HG02610 (cell line): ENCODE results near the gene FGGY.
A peak's percentile ranks its signal among the peaks of the same experiment; 100 is the strongest.

Source experiments
- ATAC-seq: cut with Tn5 transposase; IDR thresholded peaks from one replicate; pipeline ENCODE4 v1.9.1; 2021; ENCODE audit warnings: mild to moderate bottlenecking, moderate library complexity; ENCODE audit not compliant: unreplicated experiment

The FGGY gene

GRCh38 chr1:59314776-59315528, 18.1 kb downstream of the FGGY start:
- no peak for ATAC-seq

GRCh38 chr1:59315529-59316463, 18.9 kb downstream of the FGGY start:
- ATAC-seq: no peak

- ATAC-seq: no peak
Measured at GRCh38 chr1:59316497-59317128, 19.7 kb downstream of the FGGY start.

GRCh38 chr1:59317343-59317742, 20.4 kb downstream of the FGGY start:
- ATAC-seq: no peak

GRCh38 chr1:59317780-59318179, 20.9 kb downstream of the FGGY start:
- no peak for ATAC-seq

GRCh38 chr1:59318271-59318860, 21.5 kb downstream of the FGGY start:
- ATAC-seq: no peak

- ATAC-seq: no peak
Measured at GRCh38 chr1:59322394-59322793, 25.5 kb downstream of the FGGY start.

GRCh38 chr1:59322814-59323213, 25.9 kb downstream of the FGGY start:
- no peak for ATAC-seq

GRCh38 chr1:59323879-59324278, 27.0 kb downstream of the FGGY start:
- no peak for ATAC-seq

- ATAC-seq: no peak
Measured at GRCh38 chr1:59328353-59328752, 31.5 kb downstream of the FGGY start.

GRCh38 chr1:59329412-59330053, 32.6 kb downstream of the FGGY start:
- no peak for ATAC-seq

- no peak for ATAC-seq
Measured at GRCh38 chr1:59331686-59332620, 35.1 kb downstream of the FGGY start.

- peak; percentile 88 for ATAC-seq
Measured at GRCh38 chr1:59332983-59333382, 36.1 kb downstream of the FGGY start.

- ATAC-seq: peak; percentile 37
Measured at GRCh38 chr1:59333626-59334277, 36.9 kb downstream of the FGGY start.

- ATAC-seq: peak; percentile 63
Measured at GRCh38 chr1:59340411-59341307, 43.8 kb downstream of the FGGY start.

- ATAC-seq: no peak
Measured at GRCh38 chr1:59342801-59343575, 46.1 kb downstream of the FGGY start.

GRCh38 chr1:59343576-59343840, 46.6 kb downstream of the FGGY start:
- ATAC-seq: no peak

GRCh38 chr1:59345221-59345620, 48.3 kb downstream of the FGGY start:
- no peak for ATAC-seq
